K562 (cell line): Measurements from ENCODE around the gene CSTB. TPM values are rescaled to one million over a fixed set of nuclear protein-coding genes. Genes with fewer than 3 reads are reported as not detected.

ENCODE experiments used
- ARID4B ChIP-seq: sonication (generic); formaldehyde crosslinking; IDR thresholded peaks from 2 replicates; pipeline ENCODE4 v1.8.0; 2022; ENCODE audit warnings: mild to moderate bottlenecking, missing genetic modification reagents
- DEAF1 ChIP-seq: fragments of 450-650 bp; formaldehyde crosslinking; IDR thresholded peaks from 2 replicates; pipeline ENCODE4 v1.4.0; 2020; ENCODE audit warnings: mild to moderate bottlenecking, moderate library complexity
- ERF ChIP-seq: fragments of 450-650 bp; formaldehyde crosslinking; IDR thresholded peaks from 2 replicates; pipeline ENCODE4 v1.4.0; 2020; ENCODE audit warnings: mild to moderate bottlenecking, mixed read lengths
- FIP1L1 ChIP-seq: fragments of 200-400 bp; formaldehyde crosslinking; IDR thresholded peaks from 2 replicates; pipeline ENCODE4 v1.6.1; 2018; ENCODE audit warnings: mild to moderate bottlenecking, low read depth, low read length; ENCODE audit not compliant: poor library complexity, severe bottlenecking
- HDAC2 ChIP-seq: fragments of 450-650 bp; IDR thresholded peaks from 2 replicates; pipeline ENCODE4 v1.6.1; 2016; ENCODE audit warnings: mild to moderate bottlenecking
- MAFF ChIP-seq: IDR thresholded peaks from 2 replicates; pipeline ENCODE4 v1.6.1; 2012; ENCODE audit warnings: low read length, improper control_type of control experiment
- PHF8 ChIP-seq: fragments of 200-600 bp; sonication (generic); IDR thresholded peaks from 2 replicates; pipeline ENCODE4 v1.6.1; 2012; ENCODE audit warnings: mixed run types, mild to moderate bottlenecking, inconsistent platforms, low read length, moderate library complexity, borderline replicate concordance
- PML ChIP-seq: IDR thresholded peaks from 2 replicates; pipeline ENCODE4 v1.6.1; 2012; ENCODE audit warnings: low read length, inconsistent platforms
- SIN3B ChIP-seq: fragments of 450-650 bp; IDR thresholded peaks from 2 replicates; pipeline ENCODE4 v1.6.1; 2017; ENCODE audit warnings: low read depth, mild to moderate bottlenecking, moderate library complexity
- TAL1 ChIP-seq: fragments of 450-650 bp; IDR thresholded peaks from 2 replicates; pipeline ENCODE4 v1.6.1; 2016; ENCODE audit warnings: mild to moderate bottlenecking
- USF2 ChIP-seq: sonication (generic); formaldehyde crosslinking; IDR thresholded peaks from 2 replicates; pipeline ENCODE4 v1.5.0; 2020; ENCODE audit warnings: missing genetic modification reagents
- ZBTB5 ChIP-seq: fragments of 450-650 bp; IDR thresholded peaks from 2 replicates; pipeline ENCODE4 v1.6.1; 2017; ENCODE audit warnings: antibody characterized with exemption
- ZFP30 ChIP-seq: fragments of 250-450 bp; sonication (Bioruptor Pico); IDR thresholded peaks from 2 replicates; pipeline ENCODE4 v1.8.0; 2022; ENCODE audit warnings: moderate library complexity, mild to moderate bottlenecking, inconsistent platforms, borderline replicate concordance
- ZNF134 ChIP-seq: fragments of 250-450 bp; sonication (Bioruptor Pico); conservative IDR thresholded peaks from 2 replicates; pipeline ENCODE4 v1.4.0; 2020
- polyA plus RNA-seq, 8 experiments: library from polyadenylated mRNA; depleted of rRNA in 4 of 8; stranded (reverse) in 5 of 8; unstranded in 3 of 8; fragments of >200 nt; fragmentation: Nextera tagmentation in 2 of 8; fragmentation: Illumina TruSeq in 1 of 8; extraction: Ambion mirVana in 2 of 8; extraction: Trizol in 1 of 8; gene quantifications; 2 replicates each; pipeline versions ENCODE4 v1.2.1 to v1.2.3, GENCODE V29; 2011 to 2014; ENCODE audit warnings: inconsistent platforms in 1 of 8, missing spikeins in 1 of 8
- total RNA-seq, 7 experiments: library from RNA; depleted of rRNA in 6 of 7; stranded (reverse); fragments of >200 nt in 6 of 7; fragmentation: Illumina TruSeq in 2 of 7; extraction: Trizol in 2 of 7; gene quantifications; 2 replicates each; pipeline versions ENCODE4 v1.2.1 to v1.2.3, GENCODE V29; 2011 to 2021; ENCODE audit warnings: low replicate concordance in 1 of 7

Gene CSTB
- total and polyA plus RNA-seq, 9 of the 15 experiments (the other 6 are each of a cell fraction or from before 2014, with no cell fraction given), result 12.4 to 65.0 (median 31.7) TPM

- TF ChIP-seq SIN3B, result peak; percentile 64
- TF ChIP-seq PHF8, result peak; percentile 38; the same call in 1 of the 2 replicates
- TF ChIP-seq DEAF1, result 0 out of 2 replicates have a peak, but pooled peaks have one; percentile 7
- TF ChIP-seq MAFF, result no peak
- TF ChIP-seq HDAC2, result peak; percentile 97
- TF ChIP-seq USF2 (CRISPR knock-in tag), result peak; percentile 97
- peak; percentile 98 for TF ChIP-seq FIP1L1
- TF ChIP-seq ZNF134 (CRISPR knock-in tag), result peak; percentile 78
- no peak for TF ChIP-seq ERF (CRISPR knock-in tag)
- TF ChIP-seq PML, result peak; percentile 62; the same call in 1 of the 2 replicates
- no peak for TF ChIP-seq ZFP30
- peak; percentile 99 for TF ChIP-seq ARID4B (CRISPR knock-in tag)
- no peak for TF ChIP-seq ZBTB5
- peak; percentile 69 for TF ChIP-seq TAL1
Observed at GRCh38 chr21:43728467-43729390, 47.4 kb downstream of the CSTB start (continued).
